B cell (primary cell): Measurements from ENCODE around the gene BYSL. TPM values are rescaled to one million over a fixed set of nuclear protein-coding genes. Genes with fewer than 3 reads are reported as not detected.

Experiments used
- ATAC-seq: fragments of 200-7000 bp; cut with Tn5 transposase; one replicate; pipeline ENCODE4 v1.10.0; 2021; ENCODE audit warnings: low read depth, mild to moderate bottlenecking, moderate number of reproducible peaks, moderate library complexity
- CTCF ChIA-PET: fragments of 350-600 bp; sonication (Branson Sonifier 250); formaldehyde crosslinking; loops from one replicate; lab custom pipeline; 2021; ENCODE audit warnings: antibody characterized with exemption, inconsistent platforms; lab: Charles Lee
- POLR2A ChIA-PET: fragments of 350-600 bp; sonication (Branson Sonifier 250); formaldehyde crosslinking; loops from one replicate; lab custom pipeline; 2021; ENCODE audit warnings: antibody characterized with exemption; lab: Charles Lee
- DNase-seq: peaks from one replicate; pipeline ENCODE4 v3.0.0; 2013
- H2AFZ ChIP-seq: 2 replicates; pipeline ENCODE4 v1.6.1; 2012; ENCODE audit warnings: mild to moderate bottlenecking, low read depth, low read length; ENCODE audit not compliant: insufficient read depth, poor library complexity, severe bottlenecking
- H3K27ac ChIP-seq, 2 donors: 1 replicate in 1 of 2; 2 replicates in 1 of 2; pipeline ENCODE4 v1.5.1; 2012 to 2013; ENCODE audit warnings: low read length in 2 of 2, mild to moderate bottlenecking in 2 of 2, moderate library complexity in 1 of 2
- H3K27me3 ChIP-seq, 4 experiments: fragments of 200-600 bp in 1 of 4; sonication (generic) in 1 of 4; replicated peaks in 1 of 4; 1 replicate in 2 of 4; 2 replicates in 2 of 4; pipeline versions ENCODE4 v1.6.1 to v1.7.0; 2013 to 2016; ENCODE audit warnings: low read length in 3 of 4, mild to moderate bottlenecking in 2 of 4, mixed read lengths in 1 of 4, moderate library complexity in 1 of 4; ENCODE audit not compliant: insufficient read depth in 4 of 4, control insufficient read depth in 3 of 4; ENCODE audit errors: control extremely low read depth in 1 of 4
- H3K36me3 ChIP-seq, 2 experiments: replicated peaks in 1 of 2; 1 replicate in 1 of 2; 2 replicates in 1 of 2; pipeline versions ENCODE4 v1.6.1 to v1.7.1; 2013; ENCODE audit warnings: low read length in 1 of 2; ENCODE audit not compliant: insufficient read depth in 2 of 2, control insufficient read depth in 1 of 2; ENCODE audit errors: control extremely low read depth in 1 of 2, extremely low read depth in 1 of 2
- H3K4me1 ChIP-seq, 2 donors: fragments of 200-600 bp in 1 of 2; sonication (generic) in 1 of 2; 1 replicate in 1 of 2; 2 replicates in 1 of 2; pipeline versions ENCODE4 v1.5.1 to v1.6.1; 2013 to 2017; ENCODE audit warnings: low read length in 2 of 2; ENCODE audit not compliant: control insufficient read depth in 2 of 2, insufficient read depth in 2 of 2
- H3K4me2 ChIP-seq: replicated peaks from 2 replicates; pipeline ENCODE3; 2012; ENCODE audit warnings: mild to moderate bottlenecking, low read depth, low read length; ENCODE audit not compliant: poor library complexity, severe bottlenecking
- H3K4me3 ChIP-seq, 5 experiments: fragments of 200-600 bp in 1 of 5; sonication (generic) in 1 of 5; 1 replicate in 3 of 5; 2 replicates in 2 of 5; pipeline versions ENCODE4 v1.5.1 to v1.7.0; 2011 to 2016; ENCODE audit warnings: low read length in 4 of 5, mild to moderate bottlenecking in 4 of 5, low read depth in 2 of 5, control low read depth in 1 of 5, moderate library complexity in 1 of 5; ENCODE audit not compliant: insufficient read depth in 1 of 5; ENCODE audit errors: control extremely low read depth in 1 of 5, extremely low read depth in 1 of 5
- H3K79me2 ChIP-seq: fragments of 200-600 bp; sonication (generic); one replicate; pipeline ENCODE4 v1.6.0; 2016; ENCODE audit warnings: low read length; ENCODE audit not compliant: control insufficient read depth, insufficient read depth
- H3K9ac ChIP-seq: fragments of 200-600 bp; sonication (generic); 2 replicates; pipeline ENCODE4 v1.6.1; 2017; ENCODE audit warnings: mild to moderate bottlenecking, low read length, moderate library complexity
- H3K9me3 ChIP-seq, 3 donors: one replicate each; pipeline versions ENCODE4 v1.6.1 to v1.7.1; 2013; ENCODE audit warnings: low read length in 2 of 3; ENCODE audit not compliant: control insufficient read depth in 2 of 3, insufficient read depth in 1 of 3; ENCODE audit errors: control extremely low read depth in 1 of 3
- H4K20me1 ChIP-seq: 2 replicates; pipeline ENCODE4 v1.6.0; 2012; ENCODE audit warnings: mild to moderate bottlenecking, low read length; ENCODE audit not compliant: insufficient read depth, control insufficient read depth, poor library complexity, severe bottlenecking
- H3K27ac Mint-ChIP-seq: one replicate; pipeline ENCODE4 v1.8.0; 2021; ENCODE audit warnings: mixed read lengths
- H3K27me3 Mint-ChIP-seq: one replicate; pipeline ENCODE4 v1.8.0; 2021; ENCODE audit warnings: mixed read lengths
- H3K4me1 Mint-ChIP-seq: one replicate; pipeline ENCODE4 v1.8.0; 2021; ENCODE audit warnings: mixed read lengths
- H3K4me3 Mint-ChIP-seq: one replicate; pipeline ENCODE4 v1.8.0; 2021; ENCODE audit warnings: mixed read lengths
- H3K9me3 Mint-ChIP-seq: one replicate; pipeline ENCODE4 v1.8.0; 2022; ENCODE audit warnings: mixed read lengths; ENCODE audit not compliant: insufficient read depth
- CTCF ChIP-seq: fragments of 200-600 bp; IDR thresholded peaks from one replicate; pipeline ENCODE4 v1.8.0; 2022; ENCODE audit warnings: antibody characterized with exemption, mild to moderate bottlenecking
- EZH2 ChIP-seq: IDR thresholded peaks from 2 replicates; pipeline ENCODE4 v1.6.1; 2012; ENCODE audit warnings: borderline replicate concordance, low read depth, mild to moderate bottlenecking, moderate library complexity, low read length; ENCODE audit not compliant: insufficient read depth, poor library complexity, severe bottlenecking
- WGBS: methylation state at CpG from one replicate; pipeline ENCODE4 v1.1.5; 2013; ENCODE audit warnings: missing lambda C conversion rate; ENCODE audit not compliant: insufficient coverage; 5-methylcytosine and 5-hydroxymethylcytosine counted together
- intact Hi-C: fragments of 100-400 bp; cut with micrococcal nuclease; formaldehyde crosslinking; loops from one replicate; pipeline ENCODE4 v1.10.0; 2022
- polyA plus RNA-seq: library from polyadenylated mRNA; depleted of rRNA; stranded (reverse); fragments of >200 nt; gene quantifications from 2 replicates; pipeline ENCODE4 v1.2.3, GENCODE V29; 2012
- total RNA-seq, 2 donors: library from RNA; stranded (reverse); fragments of 120-200 nt in 1 of 2; gene quantifications; 1 replicate in 1 of 2; 2 replicates in 1 of 2; pipeline versions ENCODE4 v1.2.3 to v1.2.4, GENCODE V29; 2013 to 2022

Gene BYSL
- total and polyA plus RNA-seq, 2 donors (not counting 1 experiment from before 2014, with no cell fraction given), result 6.0 to 11.1 TPM

- H3K79me2 ChIP-seq, result no peaks in the 10 kb centered on the region
- H3K36me3 ChIP-seq, result no peaks in the 10 kb centered on the region
- POLR2A ChIA-PET, result interaction anchor here (0.6 to 0.7 kb wide), 2 partner anchors 17 to 147 kb away, joined by 3 to 5 read pairs; partner anchors contain the start of gene USP49
- H3K27me3 ChIP-seq, result no peaks in the 10 kb centered on the region
- intact Hi-C loops, result no loop called here
- CTCF ChIA-PET, result no interaction called here
- H3K9ac ChIP-seq, result no peak overlapping the region
- Mint-ChIP-seq H3K27me3 (no peaks in the 10 kb centered on the region), H3K4me3 (no peak overlapping the region), H3K9me3 (no peaks in the 10 kb centered on the region), H3K4me1 (peaks cover 8% of the 10 kb centered on the region), H3K27ac (no peak overlapping the region)
- no peak overlapping the region for H2AFZ ChIP-seq
- DNase-seq, result no peak
- H3K4me2 ChIP-seq, result no peak overlapping the region
- H3K4me1 ChIP-seq, result peaks cover 0 to 2% of the 10 kb centered on the region in 2 donors
- no peak for ATAC-seq
- no peaks in the 10 kb centered on the region for H4K20me1 ChIP-seq
- no peak overlapping the region for H3K4me3 ChIP-seq
- H3K9me3 ChIP-seq, result no peaks in the 10 kb centered on the region
- TF ChIP-seq CTCF, result no peak
- TF ChIP-seq EZH2, result no peak
- H3K27ac ChIP-seq, result no peak overlapping the region
- WGBS, result 100% methylated on average over 1 of the region's 2 CpGs
These were observed 43.1 kb upstream of the BYSL start for GRCh38 chr6:41878246-41878645.

- no peak overlapping the region for H3K27ac Mint-ChIP-seq
- H3K36me3 ChIP-seq, result no peaks in the 10 kb centered on the region
- H3K27me3 ChIP-seq, result no peaks in the 10 kb centered on the region
- ChIA-PET POLR2A (no interaction called here), CTCF (no interaction called here)
- no peaks in the 10 kb centered on the region for H3K27me3 Mint-ChIP-seq
- no peak overlapping the region for H3K4me3 Mint-ChIP-seq
- H3K4me2 ChIP-seq, result no peak overlapping the region
- H3K79me2 ChIP-seq, result no peaks in the 10 kb centered on the region
- H4K20me1 ChIP-seq, result no peaks in the 10 kb centered on the region
- TF ChIP-seq CTCF (no peak), EZH2 (no peak)
- no peak overlapping the region for H3K4me3 ChIP-seq
- H2AFZ ChIP-seq, result no peak overlapping the region
- ATAC-seq (no peak), DNase-seq (no peak)
- H3K27ac ChIP-seq, result no peak overlapping the region
- WGBS, result 100% methylated on average over 3 of the region's 5 CpGs
- no peak overlapping the region for H3K9ac ChIP-seq
- no peaks in the 10 kb centered on the region for H3K9me3 ChIP-seq
- H3K9me3 Mint-ChIP-seq, result no peaks in the 10 kb centered on the region
- H3K4me1 Mint-ChIP-seq, result peaks cover 7% of the 10 kb centered on the region
- intact Hi-C loops, result no loop called here
- no peaks in the 10 kb centered on the region for H3K4me1 ChIP-seq
These were observed 42.3 kb upstream of the BYSL start for GRCh38 chr6:41878961-41879405.
